Skeletal muscle satellite cell (primary cell): Measurements from ENCODE around the gene CADPS.

ENCODE experiments used
- H3K27me3 ChIP-seq: 2 replicates; pipeline ENCODE4 v1.7.0; 2013; ENCODE audit warnings: low read length; ENCODE audit not compliant: control insufficient read depth, insufficient read depth
- H3K36me3 ChIP-seq: 2 replicates; pipeline ENCODE4 v1.7.0; 2013; ENCODE audit warnings: mild to moderate bottlenecking, control low read depth, low read length; ENCODE audit not compliant: insufficient read depth
- H3K4me1 ChIP-seq: 2 replicates; pipeline ENCODE4 v1.7.0; 2013; ENCODE audit warnings: low read length; ENCODE audit not compliant: control insufficient read depth, insufficient read depth
- H3K4me2 ChIP-seq: 2 replicates; pipeline ENCODE4 v1.7.0; 2013; ENCODE audit warnings: mild to moderate bottlenecking, low read length
- H3K4me3 ChIP-seq: 2 replicates; pipeline ENCODE4 v1.7.0; 2013; ENCODE audit warnings: low read length
- H3K9ac ChIP-seq: 2 replicates; pipeline ENCODE4 v1.7.0; 2013; ENCODE audit warnings: mild to moderate bottlenecking, low read depth, low read length, moderate library complexity
- H3K9me3 ChIP-seq: replicated peaks from 2 replicates; pipeline ENCODE4 v1.7.0; 2013; ENCODE audit warnings: mild to moderate bottlenecking, control low read depth, low read length

The CADPS gene

DNA sequence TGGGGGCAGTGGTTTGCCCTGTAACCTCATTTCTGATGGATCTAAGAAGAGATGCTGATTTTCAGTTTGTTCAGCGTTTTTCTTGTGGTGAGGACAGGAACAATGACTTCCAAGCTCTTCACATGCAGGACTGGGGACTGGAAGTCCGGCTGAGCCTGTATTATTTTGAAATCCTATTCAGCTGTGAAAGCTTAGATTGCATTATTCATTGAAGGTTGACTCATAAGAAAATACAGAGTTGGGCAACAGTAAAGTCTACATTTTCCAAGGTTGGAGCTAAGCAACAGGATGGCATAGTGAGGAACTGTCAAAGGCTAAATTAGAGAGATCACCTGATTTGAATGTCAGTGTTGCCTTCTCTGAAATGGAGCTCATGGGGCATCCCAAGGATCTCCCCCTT is 270.9 kb downstream of the CADPS start:
- H3K4me1 ChIP-seq, result peaks cover 83% of the 10 kb centered on the region
- H3K9ac ChIP-seq, result peak overlapping the region; percentile 84
- H3K27me3 ChIP-seq, result no peaks in the 10 kb centered on the region
- H3K4me3 ChIP-seq, result peak overlapping the region; percentile 41
- H3K36me3 ChIP-seq, result no peaks in the 10 kb centered on the region
- H3K9me3 ChIP-seq, result no peaks in the 10 kb centered on the region
- peak overlapping the region; percentile 73 for H3K4me2 ChIP-seq

- H3K9ac ChIP-seq, result peak overlapping the region; percentile 78
- no peaks in the 10 kb centered on the region for H3K36me3 ChIP-seq
- peaks cover 92% of the 10 kb centered on the region for H3K4me1 ChIP-seq
- H3K4me2 ChIP-seq, result peak overlapping the region; percentile 49
- H3K27me3 ChIP-seq, result no peaks in the 10 kb centered on the region
- no peaks in the 10 kb centered on the region for H3K9me3 ChIP-seq
- no peak overlapping the region for H3K4me3 ChIP-seq
These were observed 272.2 kb downstream of the CADPS start for GRCh38 chr3:62602987-62603386.

GRCh38 chr3:62602129-62602770 is 273.0 kb downstream of the CADPS start:
- peak overlapping the region; percentile 49 for H3K4me2 ChIP-seq
- no peaks in the 10 kb centered on the region for H3K9me3 ChIP-seq
- H3K4me1 ChIP-seq, result peaks cover 88% of the 10 kb centered on the region
- H3K9ac ChIP-seq, result peak overlapping the region; percentile 78
- H3K36me3 ChIP-seq, result no peaks in the 10 kb centered on the region
- H3K27me3 ChIP-seq, result no peaks in the 10 kb centered on the region
- no peak overlapping the region for H3K4me3 ChIP-seq

DNA sequence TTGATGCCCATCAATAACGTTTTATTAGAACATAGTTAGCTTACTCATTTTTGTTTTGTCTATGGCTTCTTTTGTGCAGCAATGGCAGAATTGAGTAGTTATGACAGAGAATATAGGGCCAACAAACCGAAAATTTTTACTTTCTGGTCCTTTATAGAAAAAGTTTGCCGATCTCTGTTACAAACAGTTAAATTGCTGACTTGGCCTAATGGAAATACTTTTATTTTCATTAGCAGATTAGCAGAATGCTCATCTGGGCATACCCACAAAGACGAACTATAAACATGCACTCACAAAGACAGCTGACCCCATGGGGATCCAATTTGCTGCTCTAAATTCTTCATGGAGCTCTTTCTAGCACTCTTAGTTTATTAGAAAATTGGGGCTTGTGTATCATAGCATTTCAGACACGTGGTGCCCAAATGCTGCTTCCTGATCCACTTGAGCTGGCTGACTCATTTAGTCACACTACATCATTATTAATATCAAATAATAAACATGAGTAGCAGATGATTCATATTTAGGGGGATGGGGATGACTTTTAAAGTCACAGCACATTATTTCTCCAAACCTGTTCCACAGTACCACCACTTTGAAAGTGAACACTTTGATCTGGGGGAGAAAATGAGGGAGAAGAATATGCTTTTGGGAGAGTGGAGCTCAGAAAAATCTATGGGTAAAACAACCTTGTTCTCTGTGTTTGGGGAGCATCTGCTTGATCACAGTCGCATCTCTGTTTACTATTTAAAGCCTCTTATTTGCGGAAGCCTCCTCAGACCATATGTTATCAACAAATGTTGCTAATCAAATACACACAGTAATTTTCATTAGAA is 273.8 kb downstream of the CADPS start:
- Histone ChIP-seq H3K27me3 (no peaks in the 10 kb centered on the region), H3K4me2 (peak overlapping the region; percentile 71), H3K9me3 (no peaks in the 10 kb centered on the region), H3K4me3 (peak overlapping the region; percentile 39), H3K9ac (peak overlapping the region; percentile 78), H3K4me1 (peaks cover 80% of the 10 kb centered on the region), H3K36me3 (no peaks in the 10 kb centered on the region)

GRCh38 chr3:62600033-62600432 is 275.2 kb downstream of the CADPS start:
- Histone ChIP-seq H3K9me3 (no peaks in the 10 kb centered on the region), H3K36me3 (no peaks in the 10 kb centered on the region), H3K27me3 (no peaks in the 10 kb centered on the region), H3K4me3 (no peak overlapping the region), H3K4me1 (peaks cover 66% of the 10 kb centered on the region), H3K9ac (no peak overlapping the region), H3K4me2 (no peak overlapping the region)

DNA sequence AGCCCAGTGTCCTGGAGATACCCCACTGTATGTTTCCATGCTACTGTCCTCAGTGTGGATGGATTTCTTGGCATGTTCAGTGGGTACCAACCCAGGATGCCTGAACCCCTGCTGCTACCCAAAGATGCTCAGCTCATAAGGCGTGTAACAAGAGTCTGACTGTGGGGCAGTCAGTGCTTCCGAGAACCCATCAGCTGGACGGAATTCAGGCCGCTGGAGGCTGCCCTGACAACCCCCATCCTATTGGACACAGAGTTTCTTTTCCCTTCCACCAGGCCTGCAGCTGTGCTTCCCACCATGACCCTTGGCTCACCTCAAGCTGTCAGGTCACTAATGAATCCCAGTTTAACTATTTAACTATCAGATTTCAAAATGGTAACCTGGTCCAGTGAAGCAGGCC is 277.7 kb downstream of the CADPS start:
- Histone ChIP-seq H3K4me3 (no peak overlapping the region), H3K9ac (no peak overlapping the region), H3K4me2 (no peak overlapping the region), H3K4me1 (peaks cover 44% of the 10 kb centered on the region), H3K36me3 (peaks cover 4% of the 10 kb centered on the region), H3K9me3 (no peaks in the 10 kb centered on the region), H3K27me3 (no peaks in the 10 kb centered on the region)

GRCh38 chr3:62592408-62592807 is 282.8 kb downstream of the CADPS start:
- H3K4me2 ChIP-seq, result no peak overlapping the region
- peaks cover 39% of the 10 kb centered on the region for H3K4me1 ChIP-seq
- H3K27me3 ChIP-seq, result no peaks in the 10 kb centered on the region
- no peak overlapping the region for H3K4me3 ChIP-seq
- H3K9ac ChIP-seq, result no peak overlapping the region
- H3K9me3 ChIP-seq, result no peaks in the 10 kb centered on the region
- peaks cover 4% of the 10 kb centered on the region for H3K36me3 ChIP-seq

- Histone ChIP-seq H3K9me3 (no peaks in the 10 kb centered on the region), H3K4me3 (no peak overlapping the region), H3K4me1 (peaks cover 58% of the 10 kb centered on the region)
These were observed 286.1 kb downstream of the CADPS start for GRCh38 chr3:62589078-62589477.

DNA sequence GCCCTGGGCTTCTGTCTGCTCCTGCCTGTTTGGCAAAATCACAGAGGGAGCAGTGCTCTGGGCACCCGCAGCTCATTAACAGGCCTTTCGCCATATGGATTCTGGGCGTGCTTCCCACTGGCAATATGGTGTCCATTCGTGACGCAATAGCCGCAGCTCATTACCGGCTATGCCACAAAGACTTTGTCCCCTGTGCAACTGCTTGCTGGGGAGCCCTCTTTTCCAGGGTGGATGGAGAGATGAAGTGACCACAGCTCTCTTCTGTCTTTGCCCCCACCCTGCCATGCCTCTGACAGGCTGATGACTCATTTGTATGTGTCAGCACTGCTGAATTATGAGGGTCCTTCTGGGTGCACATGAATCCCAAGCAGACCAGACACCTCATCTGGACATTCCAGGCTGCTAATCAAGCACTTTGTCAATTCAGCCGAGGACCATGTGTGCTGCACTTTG is 287.6 kb downstream of the CADPS start:
- peaks cover 58% of the 10 kb centered on the region for H3K4me1 ChIP-seq
- H3K4me3 ChIP-seq, result peak overlapping the region; percentile 57
- peak overlapping the region; percentile 85 for H3K9ac ChIP-seq
- no peaks in the 10 kb centered on the region for H3K27me3 ChIP-seq
- no peaks in the 10 kb centered on the region for H3K9me3 ChIP-seq
- H3K36me3 ChIP-seq, result no peaks in the 10 kb centered on the region
- H3K4me2 ChIP-seq, result peak overlapping the region; percentile 77

More at GRCh38 chr3:62589078-62589477, 286.1 kb downstream of the CADPS start:
- Histone ChIP-seq H3K27me3 (no peaks in the 10 kb centered on the region), H3K4me2 (peak overlapping the region; percentile 77), H3K9ac (peak overlapping the region; percentile 85), H3K36me3 (no peaks in the 10 kb centered on the region)

- peak overlapping the region; percentile 77 for H3K4me2 ChIP-seq
- peaks cover 58% of the 10 kb centered on the region for H3K4me1 ChIP-seq
- H3K27me3 ChIP-seq, result no peaks in the 10 kb centered on the region
- H3K4me3 ChIP-seq, result peak overlapping the region; percentile 57
- no peaks in the 10 kb centered on the region for H3K36me3 ChIP-seq
- H3K9ac ChIP-seq, result peak overlapping the region; percentile 85
- no peaks in the 10 kb centered on the region for H3K9me3 ChIP-seq
These were observed 288.0 kb downstream of the CADPS start for GRCh38 chr3:62587169-62587568.

DNA sequence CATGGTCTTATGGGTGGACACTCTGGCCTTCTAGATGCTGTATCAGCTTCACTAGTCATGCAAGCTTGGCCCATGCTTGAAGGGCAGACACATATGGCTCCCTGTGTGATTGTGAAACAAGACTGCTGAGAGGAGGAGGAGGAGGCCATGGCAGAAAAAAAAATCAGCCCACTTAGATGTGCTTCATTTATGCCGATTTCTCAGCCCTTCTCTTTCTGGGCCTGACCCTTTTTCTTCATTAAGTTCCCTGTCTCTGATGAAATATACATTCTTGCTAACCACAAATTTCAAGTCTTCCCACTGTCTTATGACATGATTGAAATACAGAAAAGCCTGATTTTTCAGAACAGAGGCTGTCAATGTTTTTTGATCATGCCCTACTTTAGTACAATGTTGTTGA is 288.9 kb downstream of the CADPS start:
- no peaks in the 10 kb centered on the region for H3K27me3 ChIP-seq
- H3K9me3 ChIP-seq, result no peaks in the 10 kb centered on the region
- peak overlapping the region; percentile 2 for H3K4me3 ChIP-seq
- H3K36me3 ChIP-seq, result no peaks in the 10 kb centered on the region
- H3K9ac ChIP-seq, result peak overlapping the region; percentile 85
- peaks cover 51% of the 10 kb centered on the region for H3K4me1 ChIP-seq
- H3K4me2 ChIP-seq, result no peak overlapping the region
